T-helper 17 cell (primary cell): ENCODE data around the gene C2orf69. TPM values are rescaled to one million over a fixed set of nuclear protein-coding genes. Genes with fewer than 3 reads are reported as not detected.
A peak's percentile ranks its signal among the peaks of the same experiment; 100 is the strongest.

Experiments used
- ATAC-seq: fragments of 150-1000 bp; cut with Tn5 transposase; 2 replicates; pipeline ENCODE4 v1.10.0; 2021; ENCODE audit warnings: mild to moderate bottlenecking, moderate library complexity
- DNase-seq, 3 donors: peaks; one replicate each; pipeline versions ENCODE4 v3.0.0 to v3.0.0-alpha.2; 2020 to 2021
- H3K9me3 ChIP-seq: one replicate; pipeline ENCODE4 v1.7.0; 2013; ENCODE audit warnings: low read length, mild to moderate bottlenecking; ENCODE audit not compliant: control insufficient read depth, poor library complexity, severe bottlenecking
- H3K27ac Mint-ChIP-seq: one replicate; pipeline ENCODE4 v1.8.0; 2022; ENCODE audit warnings: mild to moderate bottlenecking, moderate library complexity, mixed read lengths
- H3K27me3 Mint-ChIP-seq: one replicate; pipeline ENCODE4 v1.8.0; 2022; ENCODE audit warnings: mixed read lengths
- H3K36me3 Mint-ChIP-seq: one replicate; pipeline ENCODE4 v1.8.0; 2022; ENCODE audit warnings: low read depth, mixed read lengths
- H3K4me1 Mint-ChIP-seq: one replicate; pipeline ENCODE4 v1.8.0; 2022; ENCODE audit warnings: mild to moderate bottlenecking, mixed read lengths
- H3K4me3 Mint-ChIP-seq: one replicate; pipeline ENCODE4 v1.8.0; 2022; ENCODE audit warnings: mild to moderate bottlenecking, moderate library complexity, mixed read lengths
- total RNA-seq, 4 donors: library from RNA in 2 of 4; stranded (reverse) in 2 of 4; gene quantifications; one replicate each; pipeline ENCODE4 v1.2.3 and lab custom pipeline; 2022 to 2026

C2orf69 gene, protein sequence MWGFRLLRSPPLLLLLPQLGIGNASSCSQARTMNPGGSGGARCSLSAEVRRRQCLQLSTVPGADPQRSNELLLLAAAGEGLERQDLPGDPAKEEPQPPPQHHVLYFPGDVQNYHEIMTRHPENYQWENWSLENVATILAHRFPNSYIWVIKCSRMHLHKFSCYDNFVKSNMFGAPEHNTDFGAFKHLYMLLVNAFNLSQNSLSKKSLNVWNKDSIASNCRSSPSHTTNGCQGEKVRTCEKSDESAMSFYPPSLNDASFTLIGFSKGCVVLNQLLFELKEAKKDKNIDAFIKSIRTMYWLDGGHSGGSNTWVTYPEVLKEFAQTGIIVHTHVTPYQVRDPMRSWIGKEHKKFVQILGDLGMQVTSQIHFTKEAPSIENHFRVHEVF
- total RNA-seq (10 to 100 TPM; 13.5 to 18.0 TPM), total RNA-seq (lab: John Stamatoyannopoulos, UW) (27.7 to 34.1 reads per million in 2 donors)

DNA sequence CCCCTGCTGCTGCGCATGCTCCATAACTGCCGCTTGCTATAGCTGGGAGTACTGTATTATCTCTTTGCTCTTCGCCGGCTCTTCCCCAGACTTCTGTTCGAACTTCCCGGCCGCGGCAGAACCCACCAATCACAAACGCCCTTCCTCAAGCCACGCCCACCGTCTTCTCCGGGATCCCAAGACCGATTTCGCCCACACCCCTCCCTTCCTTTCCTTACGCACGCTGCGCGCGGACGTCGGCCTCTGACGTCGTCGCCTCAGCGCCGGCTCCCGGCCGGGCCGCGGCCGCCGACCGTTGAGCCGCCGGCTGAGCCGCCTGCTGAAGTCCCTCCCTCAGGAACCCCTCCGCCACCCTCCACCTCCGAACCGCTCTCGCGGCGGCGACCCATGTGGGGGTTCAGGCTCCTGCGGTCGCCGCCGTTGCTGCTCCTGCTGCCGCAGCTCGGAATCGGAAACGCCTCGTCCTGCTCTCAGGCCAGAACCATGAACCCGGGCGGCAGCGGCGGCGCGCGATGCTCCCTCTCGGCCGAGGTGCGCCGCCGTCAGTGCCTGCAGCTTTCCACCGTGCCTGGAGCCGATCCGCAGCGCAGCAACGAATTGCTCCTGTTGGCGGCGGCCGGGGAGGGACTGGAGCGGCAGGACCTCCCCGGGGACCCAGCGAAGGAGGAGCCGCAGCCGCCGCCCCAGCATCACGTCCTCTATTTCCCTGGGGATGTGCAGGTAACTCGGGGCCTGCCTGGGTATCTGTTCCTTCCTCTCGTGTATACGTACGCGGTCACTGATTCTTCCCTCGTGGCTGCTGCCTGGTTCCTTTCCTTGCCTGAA is at the start of gene C2orf69:
Gene C2orf69 (plus strand): TSS at position 242 of the 825 bp plus-strand sequence. CDS start 146 bp downstream, at position 388.
- DNase-seq (peak; percentile 80 to 88 (median 81)), ATAC-seq (peak; percentile 85)
- H3K4me1 Mint-ChIP-seq: peaks cover 30% of the 10 kb centered on the region
- peak within 1 kb of the TSS; percentile 98 for H3K27ac Mint-ChIP-seq
- H3K36me3 Mint-ChIP-seq: peaks cover 4% of the 10 kb centered on the region
- peak within 1 kb of the TSS; percentile 100 for H3K4me3 Mint-ChIP-seq
- H3K9me3 ChIP-seq: no peaks in the 10 kb centered on the region
- peaks cover 12% of the 10 kb centered on the region for H3K27me3 Mint-ChIP-seq

DNA sequence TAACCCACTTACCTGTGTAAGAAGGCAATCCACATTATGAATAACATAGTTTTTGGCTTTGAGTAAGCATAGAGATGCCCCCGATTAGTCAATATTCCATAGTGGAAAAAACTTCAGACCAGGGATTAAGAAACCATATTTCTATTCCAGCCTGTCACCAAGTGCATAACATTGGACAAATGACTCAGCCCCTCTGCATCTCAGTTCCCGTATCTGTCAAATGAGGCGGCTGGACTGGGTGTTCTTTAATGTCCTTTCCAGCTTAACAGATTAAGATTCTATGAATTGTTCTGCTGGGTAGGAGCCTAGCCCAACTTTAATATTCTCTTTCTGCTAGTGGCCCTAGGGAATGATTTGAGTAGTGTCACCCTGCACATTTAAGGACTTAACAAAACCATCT is 48.3 kb upstream of the C2orf69 start:
- ATAC-seq: no peak
- no peaks in the 10 kb centered on the region for H3K9me3 ChIP-seq
- peaks cover 2% of the 10 kb centered on the region for H3K36me3 Mint-ChIP-seq
- peaks cover 31% of the 10 kb centered on the region for H3K27me3 Mint-ChIP-seq
- H3K27ac Mint-ChIP-seq: no peak overlapping the region
- H3K4me3 Mint-ChIP-seq: no peak overlapping the region
- no peaks in the 10 kb centered on the region for H3K4me1 Mint-ChIP-seq
- no peak for DNase-seq

DNA sequence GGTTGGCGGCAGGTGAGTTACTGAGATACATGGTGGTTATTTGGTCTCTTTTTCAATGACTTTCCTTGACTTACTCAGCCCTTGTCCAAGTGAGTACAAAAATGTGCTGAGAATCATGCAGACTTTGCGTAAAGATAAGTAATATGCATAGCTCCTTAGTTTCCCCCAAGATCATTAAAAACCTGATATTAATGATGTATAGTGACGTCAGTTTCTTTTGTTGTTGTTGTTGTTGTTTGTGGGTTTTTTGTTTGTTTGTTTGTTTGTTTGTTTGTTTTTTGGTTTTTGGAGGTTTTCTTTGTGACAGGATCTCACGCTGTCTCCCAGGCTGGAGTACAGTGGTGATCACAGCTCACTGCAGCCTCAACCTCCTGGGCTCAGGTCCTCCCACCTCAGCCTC is 45.2 kb upstream of the C2orf69 start:
- Mint-ChIP-seq H3K4me1 (no peaks in the 10 kb centered on the region), H3K36me3 (no peaks in the 10 kb centered on the region), H3K27ac (no peak overlapping the region), H3K4me3 (no peak overlapping the region), H3K27me3 (peaks cover 28% of the 10 kb centered on the region)
- H3K9me3 ChIP-seq: no peaks in the 10 kb centered on the region
- ATAC-seq (no peak), DNase-seq (no peak)

GRCh38 chr2:199868431-199869226 is 42.5 kb upstream of the C2orf69 start:
- H3K4me1 Mint-ChIP-seq: no peaks in the 10 kb centered on the region
- H3K27ac Mint-ChIP-seq: no peak overlapping the region
- no peaks in the 10 kb centered on the region for H3K9me3 ChIP-seq
- DNase-seq (no peak), ATAC-seq (no peak)
- H3K4me3 Mint-ChIP-seq: no peak overlapping the region
- H3K27me3 Mint-ChIP-seq: peaks cover 21% of the 10 kb centered on the region
- H3K36me3 Mint-ChIP-seq: no peaks in the 10 kb centered on the region

DNA sequence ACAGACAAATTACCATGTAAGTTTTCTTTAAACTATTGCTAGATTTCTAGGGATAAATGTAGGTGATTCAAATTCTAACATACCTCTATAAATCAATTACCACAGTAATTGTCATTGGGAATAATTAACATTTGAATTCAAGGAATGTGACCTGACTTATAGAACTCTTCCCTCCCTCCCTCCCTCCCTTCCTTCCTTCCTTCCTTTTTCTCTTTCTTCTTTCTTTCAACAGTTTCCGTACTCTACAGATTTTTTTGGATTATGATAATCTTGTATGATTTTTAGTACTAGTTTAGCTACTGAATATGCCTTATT is 41.9 kb upstream of the C2orf69 start:
- H3K36me3 Mint-ChIP-seq: no peaks in the 10 kb centered on the region
- peaks cover 21% of the 10 kb centered on the region for H3K27me3 Mint-ChIP-seq
- H3K9me3 ChIP-seq: no peaks in the 10 kb centered on the region
- no peaks in the 10 kb centered on the region for H3K4me1 Mint-ChIP-seq
- ATAC-seq: no peak
- no peak overlapping the region for H3K4me3 Mint-ChIP-seq
- no peak overlapping the region for H3K27ac Mint-ChIP-seq
- no peak for DNase-seq

DNA sequence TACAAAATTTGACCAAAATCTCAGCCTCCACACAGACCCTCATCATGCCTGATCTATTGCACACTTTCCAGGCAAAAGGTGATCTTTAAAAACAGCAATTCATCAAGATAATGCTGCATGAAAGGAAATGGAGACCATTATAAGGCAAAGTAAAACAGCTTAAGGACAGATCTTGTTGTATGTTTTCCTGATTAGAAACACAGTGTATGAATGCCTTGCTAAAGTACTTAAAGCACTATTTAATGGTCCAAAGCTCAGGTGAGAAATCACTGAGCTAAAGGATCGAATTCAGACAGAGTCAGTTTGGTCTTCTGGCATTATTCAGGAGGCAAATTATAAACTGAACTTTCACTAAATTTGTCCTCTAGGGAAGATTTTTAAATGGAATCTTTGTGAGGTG is 41.4 kb upstream of the C2orf69 start:
- H3K4me3 Mint-ChIP-seq: no peak overlapping the region
- DNase-seq: no peak
- H3K27ac Mint-ChIP-seq: no peak overlapping the region
- H3K9me3 ChIP-seq: no peaks in the 10 kb centered on the region
- H3K27me3 Mint-ChIP-seq: peaks cover 21% of the 10 kb centered on the region
- ATAC-seq: no peak
- H3K4me1 Mint-ChIP-seq: no peaks in the 10 kb centered on the region
- H3K36me3 Mint-ChIP-seq: no peaks in the 10 kb centered on the region

- Mint-ChIP-seq H3K4me3 (no peak overlapping the region), H3K4me1 (no peaks in the 10 kb centered on the region), H3K27me3 (peaks cover 21% of the 10 kb centered on the region), H3K36me3 (peaks cover 2% of the 10 kb centered on the region), H3K27ac (no peak overlapping the region)
- H3K9me3 ChIP-seq: no peaks in the 10 kb centered on the region
- DNase-seq (no peak), ATAC-seq (no peak)
These were observed 40.5 kb upstream of the C2orf69 start for GRCh38 chr2:199870581-199870980.

- no peak for DNase-seq
- H3K9me3 ChIP-seq: no peaks in the 10 kb centered on the region
- no peak for ATAC-seq
- no peak overlapping the region for H3K4me3 Mint-ChIP-seq
- H3K4me1 Mint-ChIP-seq: peaks cover 2% of the 10 kb centered on the region
- H3K27me3 Mint-ChIP-seq: peaks cover 14% of the 10 kb centered on the region
- no peak overlapping the region for H3K27ac Mint-ChIP-seq
- peaks cover 2% of the 10 kb centered on the region for H3K36me3 Mint-ChIP-seq
These were observed 36.9 kb upstream of the C2orf69 start for GRCh38 chr2:199874209-199874608.

- DNase-seq (no peak), ATAC-seq (no peak)
- peaks cover 12% of the 10 kb centered on the region for H3K27me3 Mint-ChIP-seq
- peaks cover 2% of the 10 kb centered on the region for H3K36me3 Mint-ChIP-seq
- no peak overlapping the region for H3K4me3 Mint-ChIP-seq
- H3K4me1 Mint-ChIP-seq: peaks cover 2% of the 10 kb centered on the region
- H3K9me3 ChIP-seq: no peaks in the 10 kb centered on the region
- H3K27ac Mint-ChIP-seq: no peak overlapping the region
These were observed 35.7 kb upstream of the C2orf69 start for GRCh38 chr2:199875400-199875799.

- peaks cover 2% of the 10 kb centered on the region for H3K36me3 Mint-ChIP-seq
- no peak for ATAC-seq
- H3K27me3 Mint-ChIP-seq: peaks cover 6% of the 10 kb centered on the region
- H3K4me3 Mint-ChIP-seq: no peak overlapping the region
- H3K27ac Mint-ChIP-seq: no peak overlapping the region
- no peaks in the 10 kb centered on the region for H3K9me3 ChIP-seq
- no peak for DNase-seq
- no peaks in the 10 kb centered on the region for H3K4me1 Mint-ChIP-seq
These were observed 28.4 kb upstream of the C2orf69 start for GRCh38 chr2:199882667-199883066.

DNA sequence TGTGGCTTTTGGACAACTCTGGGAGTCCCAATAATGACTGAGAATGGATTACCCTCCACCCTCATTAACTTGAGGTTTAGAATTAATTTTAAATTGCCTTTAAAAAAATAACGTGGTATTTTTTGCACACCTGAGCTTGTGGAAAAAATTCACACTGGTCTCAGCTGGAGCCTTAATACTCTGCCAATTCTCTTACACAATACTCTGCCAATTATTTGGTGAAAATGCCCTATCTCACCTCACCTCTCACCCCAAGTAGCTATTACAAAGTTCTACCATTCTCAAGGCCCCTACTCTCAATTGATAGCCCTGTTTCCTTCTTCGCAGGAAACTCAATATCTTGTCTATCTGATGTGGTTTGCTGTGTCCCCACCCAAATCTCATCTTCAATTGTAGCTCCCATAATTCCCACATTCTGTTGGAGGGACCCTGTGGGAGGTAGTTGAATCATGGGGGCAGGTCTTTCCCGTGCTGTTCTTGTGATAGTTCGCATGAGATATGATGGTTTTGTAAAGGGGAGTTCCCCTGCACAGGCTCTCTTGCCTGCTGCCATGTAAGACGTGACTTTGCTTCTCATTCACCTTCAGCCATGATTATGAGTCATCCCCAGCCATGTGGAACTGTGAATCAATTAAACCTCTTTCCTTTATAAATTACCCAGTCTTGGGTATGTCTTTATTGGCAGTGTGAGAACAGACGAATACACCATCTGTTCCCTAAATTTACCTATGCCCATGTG is 27.4 kb upstream of the C2orf69 start:
- H3K4me1 Mint-ChIP-seq: no peaks in the 10 kb centered on the region
- ATAC-seq (no peak), DNase-seq (no peak)
- H3K4me3 Mint-ChIP-seq: no peak overlapping the region
- H3K27ac Mint-ChIP-seq: no peak overlapping the region
- no peaks in the 10 kb centered on the region for H3K9me3 ChIP-seq
- peaks cover 6% of the 10 kb centered on the region for H3K27me3 Mint-ChIP-seq
- H3K36me3 Mint-ChIP-seq: peaks cover 2% of the 10 kb centered on the region

- ATAC-seq (no peak), DNase-seq (no peak)
- Mint-ChIP-seq H3K4me3 (no peak overlapping the region), H3K27me3 (peaks cover 9% of the 10 kb centered on the region), H3K36me3 (no peaks in the 10 kb centered on the region), H3K4me1 (peaks cover 2% of the 10 kb centered on the region), H3K27ac (no peak overlapping the region)
- no peaks in the 10 kb centered on the region for H3K9me3 ChIP-seq
These were observed 15.7 kb upstream of the C2orf69 start for GRCh38 chr2:199895406-199895805.
